Activated naive CD4-positive, alpha-beta T cell treated with anti-CD3 and anti-CD28 coated beads, Interleukin-2, amount 50 U/mL, for 72 hours (primary cell): ENCODE data around the gene SHLD1. TPM values are rescaled to one million over a fixed set of nuclear protein-coding genes. Genes with fewer than 3 reads are reported as not detected.

Source experiments
- ATAC-seq, 2 donors: fragments of 150-1000 bp; cut with Tn5 transposase; 2 replicates each; pipeline ENCODE4 v1.10.0; 2021; ENCODE audit warnings: mild to moderate bottlenecking in 2 of 2, moderate library complexity in 2 of 2
- DNase-seq, 2 donors: peaks; one replicate each; pipeline ENCODE4 v3.0.0; 2021 to 2022; ENCODE audit warnings: low spot score in 2 of 2
- H3K27ac Mint-ChIP-seq, 2 donors: one replicate each; pipeline ENCODE4 v1.8.0; 2022; ENCODE audit warnings: mild to moderate bottlenecking in 2 of 2, mixed read lengths in 2 of 2
- H3K36me3 Mint-ChIP-seq, 2 donors: one replicate each; pipeline ENCODE4 v1.8.0; 2022; ENCODE audit warnings: mixed read lengths in 2 of 2
- H3K9me3 Mint-ChIP-seq, 2 donors: one replicate each; pipeline ENCODE4 v1.8.0; 2022; ENCODE audit warnings: mixed read lengths in 2 of 2
- total RNA-seq, 2 donors: library from RNA; stranded (reverse); gene quantifications; one replicate each; pipeline ENCODE4 v1.2.3, GENCODE V29; 2022

Gene SHLD1
- total RNA-seq, 2 donors from 2014 or later = 11.2 to 14.9 TPM

DNA sequence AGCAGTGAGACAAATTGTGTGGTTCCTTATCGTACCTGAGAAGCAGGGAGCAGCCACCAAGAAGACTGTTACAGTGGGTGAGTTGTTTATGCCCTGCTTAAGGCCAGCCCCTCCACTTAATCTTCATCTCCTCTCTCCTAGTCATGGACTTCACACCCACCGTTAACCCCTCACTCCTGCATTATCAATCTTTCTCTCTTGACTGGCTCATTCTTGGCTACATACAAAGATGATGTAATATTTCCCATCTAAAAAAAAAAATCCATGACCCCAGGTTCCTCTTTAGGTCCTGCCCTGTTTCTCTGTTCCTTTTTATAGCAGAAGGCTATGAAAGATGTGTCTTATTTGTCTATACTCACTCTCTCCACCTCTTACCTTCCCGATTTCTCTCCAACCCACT, 72.4 kb downstream of the SHLD1 start:
- H3K27ac Mint-ChIP-seq = peak overlapping the region in 1 of 2 donors; percentile 61
- no peak for DNase-seq
- ATAC-seq = no peak
- no peaks in the 10 kb centered on the region for H3K9me3 Mint-ChIP-seq
- H3K36me3 Mint-ChIP-seq = no peaks in the 10 kb centered on the region

- no peak for DNase-seq
- H3K9me3 Mint-ChIP-seq = no peaks in the 10 kb centered on the region
- no peak overlapping the region for H3K27ac Mint-ChIP-seq
- H3K36me3 Mint-ChIP-seq = no peaks in the 10 kb centered on the region
- no peak for ATAC-seq
Measured at GRCh38 chr20:5825130-5825719, 75.0 kb downstream of the SHLD1 start.

DNA sequence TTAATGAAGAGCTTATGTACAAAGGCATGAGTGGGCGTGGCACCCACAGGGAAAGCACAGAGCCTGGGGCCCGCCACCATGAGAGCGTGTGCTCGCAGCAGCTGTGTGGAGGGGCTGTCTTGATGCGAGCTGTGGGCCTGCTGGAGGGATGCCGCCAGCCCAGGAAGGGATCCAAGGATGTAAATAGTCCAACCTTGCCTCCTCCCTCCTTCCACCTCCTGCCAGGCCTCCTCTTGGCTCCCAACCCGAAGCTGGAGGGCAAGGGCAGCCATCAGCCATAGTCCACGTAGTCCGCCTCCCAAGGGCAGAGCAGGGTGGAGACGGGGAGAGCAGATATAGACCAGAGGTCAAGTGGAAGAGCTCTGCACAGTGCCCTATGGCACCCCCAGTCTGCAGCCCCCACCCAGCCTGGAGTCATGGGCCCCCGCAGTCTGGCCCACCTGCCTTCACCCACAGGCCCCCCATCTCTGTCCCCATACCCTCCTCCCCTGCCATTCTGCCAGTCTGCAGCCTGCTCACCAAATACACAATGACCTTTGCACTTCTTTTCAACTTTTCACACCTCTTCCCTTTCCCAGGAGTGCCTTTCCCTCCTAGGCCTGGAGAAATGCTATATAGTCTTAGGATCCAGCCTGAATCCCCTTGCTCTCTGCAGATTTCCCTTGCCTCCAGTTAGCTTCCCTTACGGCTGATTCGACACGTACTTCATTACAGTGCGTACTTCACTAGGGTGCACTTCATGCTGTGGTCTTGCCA, 77.1 kb downstream of the SHLD1 start:
- no peaks in the 10 kb centered on the region for H3K36me3 Mint-ChIP-seq

DNA sequence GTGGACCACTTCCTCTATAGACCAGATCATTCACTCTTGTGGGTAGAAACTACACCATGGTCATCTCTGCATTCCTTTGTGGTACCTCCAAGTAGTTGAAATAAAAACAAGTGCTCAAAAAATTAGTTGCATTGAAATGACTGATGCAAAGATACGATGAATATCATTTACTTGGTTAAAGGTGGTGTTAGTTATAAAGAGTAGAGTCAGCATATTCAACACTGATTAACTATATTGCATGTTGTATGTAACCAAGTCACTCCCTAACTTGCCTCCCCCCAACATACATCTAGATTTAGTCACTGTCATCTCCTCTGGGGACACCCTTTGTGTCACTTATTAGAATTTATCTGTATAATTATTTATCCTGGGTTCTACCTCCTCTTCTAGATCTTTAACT, 77.7 kb downstream of the SHLD1 start:
- Mint-ChIP-seq H3K9me3 (no peaks in the 10 kb centered on the region), H3K36me3 (no peaks in the 10 kb centered on the region), H3K27ac (no peak overlapping the region)
- DNase-seq (no peak), ATAC-seq (no peak)

More for the DNA sequence above, 77.1 kb downstream of the SHLD1 start:
- Mint-ChIP-seq H3K9me3 (no peaks in the 10 kb centered on the region), H3K27ac (no peak overlapping the region)
- DNase-seq (no peak), ATAC-seq (no peak)

- Mint-ChIP-seq H3K9me3 (no peaks in the 10 kb centered on the region), H3K36me3 (no peaks in the 10 kb centered on the region), H3K27ac (no peak overlapping the region)
- no peak for ATAC-seq
- DNase-seq = no peak
Measured at GRCh38 chr20:5829241-5829809, 79.1 kb downstream of the SHLD1 start.

DNA sequence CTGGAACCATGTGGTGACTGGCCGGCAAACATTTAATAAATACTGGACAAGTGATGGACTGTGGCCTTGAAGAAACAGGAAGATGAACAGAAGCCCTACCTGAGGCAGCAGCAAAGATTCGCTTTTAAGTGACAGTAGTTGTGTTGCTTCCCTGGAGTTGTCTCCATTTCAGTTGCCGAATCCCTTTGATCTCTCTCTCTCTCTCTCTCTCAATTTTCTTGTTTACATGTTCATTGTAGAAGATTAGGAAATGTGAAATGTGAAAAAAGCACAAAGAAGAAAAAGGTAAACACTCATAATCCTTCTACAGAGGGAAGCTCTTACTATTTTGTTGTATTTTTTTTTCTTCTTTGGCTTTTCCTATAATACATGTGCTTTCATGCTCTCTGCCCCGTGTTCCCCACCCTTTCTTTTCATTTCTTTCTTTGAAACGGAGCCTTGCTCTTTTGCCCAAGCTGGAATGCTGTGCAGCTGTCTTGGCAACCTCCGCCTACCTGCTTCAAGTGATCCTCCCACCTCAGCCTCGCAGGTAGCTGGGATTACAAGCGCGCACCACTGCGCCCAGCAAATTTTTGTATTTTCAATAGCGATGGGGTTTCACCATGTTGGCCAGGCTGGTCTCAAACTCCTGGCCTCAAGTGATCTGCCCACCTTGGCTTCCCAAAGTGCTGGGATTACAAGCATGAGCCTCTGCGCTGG, 81.5 kb downstream of the SHLD1 start:
- H3K27ac Mint-ChIP-seq = no peak overlapping the region
- ATAC-seq = no peak
- no peaks in the 10 kb centered on the region for H3K36me3 Mint-ChIP-seq
- H3K9me3 Mint-ChIP-seq = no peaks in the 10 kb centered on the region
- no peak for DNase-seq

DNA sequence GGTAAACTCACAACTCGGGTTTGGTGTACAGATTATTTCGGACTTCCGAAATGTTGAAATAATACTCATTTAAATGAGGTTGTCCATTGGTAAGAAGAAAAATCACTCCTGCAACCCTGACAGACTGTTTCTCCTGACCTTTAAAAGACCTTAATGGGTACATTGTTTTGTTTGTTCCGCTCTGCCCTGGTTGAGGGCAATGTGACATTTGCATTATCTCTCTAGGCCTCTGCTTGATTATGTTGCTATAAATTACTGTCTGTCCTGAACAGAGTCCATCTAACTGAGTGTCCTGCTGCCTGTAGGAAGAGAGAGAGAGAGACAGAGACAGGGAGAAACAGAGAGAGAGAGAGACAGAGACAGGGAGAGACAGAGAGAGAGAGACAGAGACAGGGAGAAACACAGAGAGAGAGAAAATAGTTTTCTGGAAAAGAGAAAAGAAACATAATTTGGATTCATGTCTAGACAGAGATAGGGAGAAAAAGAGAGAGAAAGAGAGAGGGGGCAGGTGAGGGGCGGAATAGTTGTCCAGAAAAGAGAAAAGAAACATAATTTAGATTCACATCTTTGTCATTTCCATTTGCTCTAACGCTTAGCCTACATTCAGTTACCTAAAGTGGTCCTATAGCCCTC, 83.2 kb downstream of the SHLD1 start:
- ATAC-seq (no peak), DNase-seq (no peak)
- H3K36me3 Mint-ChIP-seq = no peaks in the 10 kb centered on the region
- no peaks in the 10 kb centered on the region for H3K9me3 Mint-ChIP-seq
- H3K27ac Mint-ChIP-seq = peak overlapping the region; percentile 0 to 3

DNA sequence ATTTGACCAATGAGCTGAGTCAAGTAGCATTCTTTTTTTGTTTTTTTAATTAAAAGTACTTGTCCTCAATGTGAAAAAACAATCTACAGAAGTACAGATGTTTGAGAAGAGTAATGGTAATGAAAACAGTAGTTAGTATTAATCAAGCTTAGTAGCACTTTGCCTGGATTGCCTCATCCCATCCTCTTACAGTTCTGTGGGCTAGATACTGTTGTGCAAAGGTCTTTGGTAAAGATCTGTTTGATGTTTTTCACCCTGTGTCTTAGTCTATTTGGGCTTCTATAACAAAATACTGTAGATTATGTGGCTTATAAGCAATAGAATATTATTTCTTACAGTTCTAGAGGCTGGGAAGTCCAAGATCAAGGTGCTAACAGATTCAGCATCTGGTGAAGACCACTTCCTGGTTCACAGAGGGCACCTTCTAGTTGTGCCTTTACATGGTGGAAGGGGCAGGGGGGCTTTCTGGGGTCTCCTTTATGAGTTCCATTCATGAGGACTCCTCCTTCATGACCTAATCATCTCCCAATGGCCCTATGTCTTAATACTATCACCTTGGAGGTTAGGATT, 84.3 kb downstream of the SHLD1 start:
- DNase-seq (no peak), ATAC-seq (no peak)
- Mint-ChIP-seq H3K27ac (peak overlapping the region in 1 of 2 donors; percentile 53), H3K36me3 (no peaks in the 10 kb centered on the region), H3K9me3 (no peaks in the 10 kb centered on the region)

GRCh38 chr20:5835321-5835821, 85.2 kb downstream of the SHLD1 start:
- DNase-seq (no peak), ATAC-seq (peak; percentile 59 to 66)
- Mint-ChIP-seq H3K9me3 (no peaks in the 10 kb centered on the region), H3K27ac (peak overlapping the region; percentile 53 to 72), H3K36me3 (no peaks in the 10 kb centered on the region)

- H3K9me3 Mint-ChIP-seq = no peaks in the 10 kb centered on the region
- DNase-seq (no peak), ATAC-seq (peak; percentile 48 to 85)
- no peaks in the 10 kb centered on the region for H3K36me3 Mint-ChIP-seq
- H3K27ac Mint-ChIP-seq = peak overlapping the region; percentile 53 to 72
Measured at GRCh38 chr20:5835871-5836270, 85.7 kb downstream of the SHLD1 start.

DNA sequence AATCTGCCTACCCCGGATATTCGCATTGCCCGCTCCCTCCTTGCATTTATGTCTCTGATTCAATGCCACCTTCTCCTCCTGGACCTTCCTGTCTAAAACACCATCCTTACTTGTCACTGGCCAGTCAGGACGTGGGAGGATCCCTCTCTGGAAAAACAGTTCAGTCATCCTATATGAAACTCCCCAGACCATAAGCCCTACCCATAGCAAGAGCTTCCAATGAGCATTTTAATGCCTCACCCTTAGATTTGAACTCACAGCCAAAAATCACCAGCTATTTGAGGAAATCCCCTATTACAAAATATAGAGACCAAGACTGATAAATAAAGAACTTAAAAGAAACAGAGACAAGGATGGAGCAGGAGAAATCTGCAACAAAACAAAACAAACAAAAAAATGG, 86.4 kb downstream of the SHLD1 start:
- no peak for DNase-seq
- H3K9me3 Mint-ChIP-seq = no peaks in the 10 kb centered on the region
- ATAC-seq = no peak
- H3K27ac Mint-ChIP-seq = peak overlapping the region; percentile 53 to 87
- no peaks in the 10 kb centered on the region for H3K36me3 Mint-ChIP-seq

DNA sequence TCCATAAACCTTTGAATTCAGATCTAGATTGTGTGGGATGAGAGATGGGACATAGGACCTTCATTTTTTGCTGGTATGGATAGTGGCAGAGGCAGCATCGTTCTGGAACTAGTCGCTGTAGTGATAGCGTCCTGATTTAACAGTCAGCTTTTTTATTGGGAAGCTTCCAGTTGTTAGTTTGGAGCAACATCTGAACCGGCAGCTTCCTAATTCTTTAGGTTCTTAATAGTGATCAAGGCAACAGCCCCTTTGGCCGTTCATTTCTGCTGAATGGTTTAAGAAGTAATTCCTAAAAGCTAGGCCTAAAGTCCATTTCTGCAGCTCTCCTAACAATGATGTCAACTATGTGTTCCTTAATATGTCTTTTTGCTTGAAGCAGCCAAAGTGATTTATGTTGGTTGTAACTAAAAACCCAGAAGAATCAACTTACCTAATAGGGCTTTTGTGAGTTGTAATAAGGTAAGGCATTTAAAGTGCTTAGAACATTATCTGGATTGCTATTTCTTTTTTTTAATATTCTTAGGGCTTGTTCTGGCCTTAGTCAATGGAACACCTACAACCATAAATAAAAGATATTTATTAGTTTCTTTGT, 90.3 kb downstream of the SHLD1 start:
- DNase-seq = no peak
- no peak overlapping the region for H3K27ac Mint-ChIP-seq
- peaks cover 0 to 4% of the 10 kb centered on the region in 2 donors for H3K9me3 Mint-ChIP-seq
- no peak for ATAC-seq
- H3K36me3 Mint-ChIP-seq = peaks cover 0 to 9% of the 10 kb centered on the region in 2 donors

- ATAC-seq (no peak), DNase-seq (no peak)
- H3K27ac Mint-ChIP-seq = no peak overlapping the region
- H3K9me3 Mint-ChIP-seq = peaks cover 0 to 4% of the 10 kb centered on the region in 2 donors
- peaks cover 0 to 9% of the 10 kb centered on the region in 2 donors for H3K36me3 Mint-ChIP-seq
Measured at GRCh38 chr20:5841522-5841921, 91.3 kb downstream of the SHLD1 start.

DNA sequence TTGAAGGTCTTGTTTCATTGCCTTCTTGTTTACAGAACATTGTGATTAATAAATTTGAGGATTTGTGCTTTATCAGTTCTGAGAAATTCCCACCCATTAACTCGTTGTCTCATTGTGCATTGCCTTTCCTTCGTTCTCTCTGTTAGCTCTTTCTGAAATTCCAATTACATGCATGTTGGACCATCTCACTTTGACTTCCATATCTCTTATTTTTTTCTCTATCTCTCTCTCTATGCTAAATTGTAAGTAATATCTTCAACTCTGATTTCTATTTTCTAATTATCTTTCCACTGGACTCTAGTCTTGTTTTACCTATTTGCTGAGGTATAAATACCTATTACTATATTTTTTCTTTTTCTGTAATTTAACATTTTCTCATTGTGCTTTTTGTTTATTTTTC, 92.3 kb downstream of the SHLD1 start:
- Mint-ChIP-seq H3K27ac (no peak overlapping the region), H3K9me3 (peaks cover 0 to 4% of the 10 kb centered on the region in 2 donors), H3K36me3 (peaks cover 0 to 9% of the 10 kb centered on the region in 2 donors)
- no peak for ATAC-seq
- no peak for DNase-seq

- DNase-seq = no peak
- peak; percentile 28 to 57 for ATAC-seq
- Mint-ChIP-seq H3K9me3 (peaks cover 0 to 4% of the 10 kb centered on the region in 2 donors), H3K36me3 (peaks cover 0 to 9% of the 10 kb centered on the region in 2 donors), H3K27ac (peak overlapping the region; percentile 52 to 93)
Measured at GRCh38 chr20:5843054-5843592, 92.9 kb downstream of the SHLD1 start.
